Measurements from ENCODE around the gene SHKBP1. TPM values are rescaled to one million over a fixed set of nuclear protein-coding genes. Genes with fewer than 3 reads are reported as not detected.
"Not testable (repeated sequence)": the region's sequence is repeated elsewhere in the genome, so short reads cannot be mapped to it uniquely, and the experiment has no call there.

Gene SHKBP1
- total RNA-seq, 2 donors from 2014 or later: 15.8 to 35.6 TPM

DNA sequence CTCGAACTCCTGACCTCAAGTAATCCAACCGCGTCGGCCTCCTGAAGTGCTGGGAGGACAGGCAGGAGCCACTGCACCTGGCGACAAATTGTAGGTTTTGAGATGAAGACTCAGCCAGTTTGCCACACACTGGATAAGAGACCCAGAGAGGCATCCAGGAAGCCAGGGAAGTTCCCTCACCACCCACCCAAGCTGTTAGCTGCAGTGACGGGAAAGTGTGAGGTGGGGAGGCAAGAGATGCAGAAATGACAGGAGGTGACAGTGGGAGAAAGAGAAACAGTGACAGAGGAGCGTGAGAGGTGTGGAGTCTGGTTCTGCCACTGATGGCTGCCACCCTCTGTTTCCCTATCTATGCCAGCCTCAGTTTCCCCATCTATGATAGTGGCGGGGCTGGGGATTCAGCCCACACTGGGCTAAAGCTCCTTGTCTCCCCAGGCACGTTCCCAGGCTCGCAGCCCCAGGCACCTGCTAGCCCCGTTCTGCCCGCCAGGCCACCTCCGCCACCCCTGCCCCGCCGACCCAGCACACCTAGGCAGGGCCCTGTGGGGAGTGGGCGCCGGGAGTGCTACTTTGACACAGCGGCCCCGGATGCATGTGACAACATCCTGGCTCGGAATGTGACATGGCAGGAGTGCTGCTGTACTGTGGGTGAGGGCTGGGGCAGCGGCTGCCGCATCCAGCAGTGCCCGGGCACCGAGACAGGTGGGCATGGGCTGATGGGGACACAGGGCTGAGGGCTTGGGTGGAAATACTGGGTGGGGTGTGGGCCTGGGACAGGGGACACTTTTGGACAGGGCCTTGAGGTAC lies 45.5 kb downstream of the SHKBP1 start:
- TF ChIP-seq, protein P1, sequence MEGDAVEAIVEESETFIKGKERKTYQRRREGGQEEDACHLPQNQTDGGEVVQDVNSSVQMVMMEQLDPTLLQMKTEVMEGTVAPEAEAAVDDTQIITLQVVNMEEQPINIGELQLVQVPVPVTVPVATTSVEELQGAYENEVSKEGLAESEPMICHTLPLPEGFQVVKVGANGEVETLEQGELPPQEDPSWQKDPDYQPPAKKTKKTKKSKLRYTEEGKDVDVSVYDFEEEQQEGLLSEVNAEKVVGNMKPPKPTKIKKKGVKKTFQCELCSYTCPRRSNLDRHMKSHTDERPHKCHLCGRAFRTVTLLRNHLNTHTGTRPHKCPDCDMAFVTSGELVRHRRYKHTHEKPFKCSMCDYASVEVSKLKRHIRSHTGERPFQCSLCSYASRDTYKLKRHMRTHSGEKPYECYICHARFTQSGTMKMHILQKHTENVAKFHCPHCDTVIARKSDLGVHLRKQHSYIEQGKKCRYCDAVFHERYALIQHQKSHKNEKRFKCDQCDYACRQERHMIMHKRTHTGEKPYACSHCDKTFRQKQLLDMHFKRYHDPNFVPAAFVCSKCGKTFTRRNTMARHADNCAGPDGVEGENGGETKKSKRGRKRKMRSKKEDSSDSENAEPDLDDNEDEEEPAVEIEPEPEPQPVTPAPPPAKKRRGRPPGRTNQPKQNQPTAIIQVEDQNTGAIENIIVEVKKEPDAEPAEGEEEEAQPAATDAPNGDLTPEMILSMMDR (IDR thresholded peaks at IDR 0.05): no peak
- H3K27ac ChIP-seq: no peak overlapping the region
- peaks cover 83% of the 10 kb centered on the region for H3K36me3 ChIP-seq
- no peak overlapping the region for H3K4me3 ChIP-seq
- no peak for DNase-seq (ENCODE audit: low spot score)
- H3K4me1 ChIP-seq: no peaks in the 10 kb centered on the region
- H3K9me3 ChIP-seq: no peaks in the 10 kb centered on the region
- no peaks in the 10 kb centered on the region for H3K27me3 ChIP-seq

DNA sequence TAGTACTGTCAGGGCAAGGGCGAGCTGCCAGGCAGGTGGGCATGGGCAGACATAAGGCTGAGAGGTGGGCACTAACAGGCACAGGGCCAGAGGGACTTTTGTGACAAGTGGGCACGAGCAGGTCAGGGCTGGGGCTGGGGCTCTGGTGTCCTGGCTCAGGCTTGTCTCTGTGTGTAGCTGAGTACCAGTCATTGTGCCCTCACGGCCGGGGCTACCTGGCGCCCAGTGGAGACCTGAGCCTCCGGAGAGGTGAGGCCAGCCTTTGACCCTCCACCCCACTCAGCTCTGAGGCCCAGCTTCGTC lies 46.1 kb downstream of the SHKBP1 start:
- no peaks in the 10 kb centered on the region for H3K4me1 ChIP-seq
- peaks cover 77% of the 10 kb centered on the region for H3K36me3 ChIP-seq
- H3K9me3 ChIP-seq: no peaks in the 10 kb centered on the region
- no peaks in the 10 kb centered on the region for H3K27me3 ChIP-seq
- H3K27ac ChIP-seq: no peak overlapping the region
- TF ChIP-seq, protein P1 (IDR thresholded peaks at IDR 0.05): no peak
- H3K4me3 ChIP-seq: no peak overlapping the region
- no peak for DNase-seq (ENCODE audit: low spot score)

DNA sequence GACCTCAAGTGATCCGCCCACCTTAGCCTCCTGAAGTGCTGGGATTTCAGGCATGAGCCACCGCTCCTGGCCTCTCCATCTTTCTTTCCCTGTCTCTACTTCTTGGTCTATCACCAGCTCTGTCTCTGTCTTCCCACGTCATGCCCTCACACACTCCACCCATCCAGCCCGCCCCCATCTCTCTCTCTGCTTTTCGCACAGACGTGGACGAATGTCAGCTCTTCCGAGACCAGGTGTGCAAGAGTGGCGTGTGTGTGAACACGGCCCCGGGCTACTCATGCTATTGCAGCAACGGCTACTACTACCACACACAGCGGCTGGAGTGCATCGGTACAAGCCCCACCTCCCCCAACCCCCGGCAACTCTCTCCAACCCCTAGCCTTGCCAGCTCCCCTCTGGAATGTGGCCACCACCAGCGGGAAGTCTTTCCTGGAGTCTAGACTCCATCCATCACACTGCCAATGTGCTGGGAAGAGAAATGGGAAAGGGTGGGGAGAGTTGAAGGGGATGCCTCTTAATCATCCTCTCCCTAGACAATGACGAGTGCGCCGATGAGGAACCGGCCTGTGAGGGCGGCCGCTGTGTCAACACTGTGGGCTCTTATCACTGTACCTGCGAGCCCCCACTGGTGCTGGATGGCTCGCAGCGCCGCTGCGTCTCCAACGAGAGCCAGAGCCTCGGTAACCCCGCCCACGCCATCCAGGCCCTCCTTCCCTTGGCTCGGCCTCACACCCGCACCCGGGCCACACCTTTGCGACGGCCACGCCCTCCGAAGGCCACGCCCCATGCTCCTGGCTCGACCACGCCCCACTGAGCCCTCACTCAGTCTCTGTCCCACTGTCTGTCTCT lies 47.0 kb downstream of the SHKBP1 start:
- TF ChIP-seq, protein P1 (IDR thresholded peaks at IDR 0.05): no peak
- H3K36me3 ChIP-seq: peaks cover 70% of the 10 kb centered on the region
- H3K4me1 ChIP-seq: no peaks in the 10 kb centered on the region
- H3K27me3 ChIP-seq: no peaks in the 10 kb centered on the region
- no peaks in the 10 kb centered on the region for H3K9me3 ChIP-seq
- H3K4me3 ChIP-seq: no peak overlapping the region
- no peak for DNase-seq (ENCODE audit: low spot score)
- no peak overlapping the region for H3K27ac ChIP-seq

DNA sequence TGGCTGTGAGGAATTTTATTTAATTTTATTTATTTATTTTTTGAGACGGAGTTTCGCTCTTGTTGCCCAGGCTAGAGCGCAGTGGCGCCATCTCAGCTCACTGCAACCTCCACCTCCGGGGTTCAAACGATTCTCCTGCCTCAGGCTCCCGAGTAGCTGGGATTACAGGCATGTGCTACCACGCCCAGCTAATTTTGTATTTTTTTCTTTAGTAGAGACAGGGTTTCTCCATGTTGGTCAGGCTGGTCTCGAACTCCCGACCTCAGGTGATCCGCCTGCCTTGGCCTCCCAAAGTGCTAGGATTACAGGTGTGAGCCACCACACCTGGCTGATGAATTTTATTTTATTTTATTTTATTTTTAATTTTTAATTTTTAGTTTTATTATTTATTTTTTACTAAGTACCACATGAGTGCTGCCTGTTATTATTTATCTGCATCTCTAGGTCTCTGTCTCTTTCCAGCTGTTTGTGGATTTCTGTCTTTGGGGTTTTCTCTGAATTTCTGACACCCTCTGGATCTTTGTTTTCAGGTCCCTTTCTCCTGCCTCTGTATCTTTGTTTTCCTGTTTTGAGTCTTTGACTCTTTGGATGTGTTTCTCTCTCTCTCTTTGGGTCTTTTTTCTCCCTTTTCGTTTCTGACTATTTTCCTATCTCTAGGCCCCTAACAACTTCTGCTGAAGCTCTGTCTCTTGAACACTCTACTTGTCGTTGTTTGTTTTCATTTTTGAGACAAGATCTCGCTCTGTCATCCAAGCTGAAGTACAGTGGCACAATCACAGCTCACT lies 47.9 kb downstream of the SHKBP1 start:
- H3K36me3 ChIP-seq: peaks cover 63% of the 10 kb centered on the region
- DNase-seq (ENCODE audit: low spot score): not testable (repeated sequence)

DNA sequence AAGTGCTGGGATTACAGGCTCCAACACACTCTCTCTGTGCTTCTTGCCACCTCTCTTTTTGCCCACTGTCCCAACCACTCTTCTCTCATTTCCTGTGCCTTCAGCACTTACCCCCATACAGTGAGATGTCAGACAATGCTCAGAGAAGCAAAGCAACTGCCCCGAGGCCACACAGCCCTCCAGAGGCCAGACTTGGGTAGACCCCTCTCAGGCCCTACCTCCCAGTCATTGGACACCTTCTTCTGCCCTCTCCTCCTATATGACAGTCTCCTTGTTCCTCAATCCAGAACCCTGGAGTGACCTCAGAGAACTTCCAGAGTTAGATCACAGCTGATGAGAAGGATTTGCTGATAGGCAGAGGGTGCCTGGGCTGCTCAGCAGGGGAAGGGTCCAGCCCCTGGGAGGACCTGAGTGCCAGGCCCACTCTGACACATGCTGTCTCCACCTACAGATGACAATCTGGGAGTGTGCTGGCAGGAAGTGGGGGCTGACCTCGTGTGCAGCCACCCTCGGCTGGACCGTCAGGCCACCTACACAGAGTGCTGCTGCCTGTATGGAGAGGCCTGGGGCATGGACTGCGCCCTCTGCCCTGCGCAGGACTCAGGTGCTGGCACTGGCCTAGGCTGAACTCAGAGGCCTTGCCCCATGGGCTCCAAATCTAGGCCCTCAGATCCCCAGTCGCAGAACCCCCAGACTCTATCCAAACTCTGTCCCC lies 48.9 kb downstream of the SHKBP1 start:
- no peak overlapping the region for H3K27ac ChIP-seq
- H3K27me3 ChIP-seq: no peaks in the 10 kb centered on the region
- no peaks in the 10 kb centered on the region for H3K4me1 ChIP-seq
- TF ChIP-seq, protein P1 (IDR thresholded peaks at IDR 0.05): no peak
- no peaks in the 10 kb centered on the region for H3K9me3 ChIP-seq
- peaks cover 62% of the 10 kb centered on the region for H3K36me3 ChIP-seq
- H3K4me3 ChIP-seq: no peak overlapping the region
- no peak for DNase-seq (ENCODE audit: low spot score)

More for the DNA sequence above, 47.9 kb downstream of the SHKBP1 start:
- H3K27me3 ChIP-seq, H3K9me3 ChIP-seq, H3K4me1 ChIP-seq, H3K27ac ChIP-seq, H3K4me3 ChIP-seq: not testable (repeated sequence)
